ENCODE results near the gene SCAMP5. TPM values are rescaled to one million over a fixed set of nuclear protein-coding genes. Genes with fewer than 3 reads are reported as not detected.
A peak's percentile ranks its signal among the peaks of the same experiment; 100 is the strongest.

SCAMP5 gene
- total RNA-seq, 4 donors from 2014 or later: 3.3 to 6.4 (median 4.3) TPM

GRCh38 chr15:75023181-75023871 lies 28.0 kb downstream of the SCAMP5 start, which contains the start of gene PPCDC:
Gene PPCDC, plus strand, starts transcription at chr15:75023590. Its CDS starts 4,729 bp downstream, at chr15:75028319.
- peak; percentile 94 for TF ChIP-seq POLR2AphosphoS5 (IDR thresholded peaks at IDR 0.05)
- TF ChIP-seq CTCF (IDR thresholded peaks at IDR 0.05): peak in 2 of 3 experiments; percentile 9 to 35
- peak; percentile 43 for TF ChIP-seq POLR2A (IDR thresholded peaks at IDR 0.05; ENCODE audit: low read depth)
- no peak for TF ChIP-seq EP300 (IDR thresholded peaks at IDR 0.05)
- peak; percentile 97 for DNase-seq (ENCODE audit: extremely low spot score)
- H3K4me3 ChIP-seq: peak within 1 kb of the TSS; percentile 75 to 90 (median 87)
- H3K4me1 ChIP-seq: peaks cover 11 to 27% (median 16%) of the 10 kb centered on the region in 4 donors
- 4% methylated on average over 30 of the region's 40 CpGs for WGBS
- intact Hi-C loops (cut with DNase I): loop anchor here (10.0 kb wide), 1 partner anchor 281 kb away; no protein-coding TSS in a partner anchor
- H3K27me3 ChIP-seq: no peaks in the 10 kb centered on the region
- no peaks in the 10 kb centered on the region for H3K9me3 ChIP-seq
- H3K36me3 ChIP-seq: peaks cover 0 to under 1% (median 0%) of the 10 kb centered on the region in 4 donors
- H3K27ac ChIP-seq (replicated peaks in 1 of 4): peak within 1 kb of the TSS; percentile 87 to 90 (median 88)

- H3K27ac ChIP-seq (replicated peaks in 1 of 4): peak overlapping the region; percentile 87 to 90 (median 88)
- peak overlapping the region; percentile 75 to 90 (median 87) for H3K4me3 ChIP-seq
- intact Hi-C loops (cut with DNase I): loop anchor here (10.0 kb wide), 1 partner anchor 281 kb away; no protein-coding TSS in a partner anchor
- DNase-seq (ENCODE audit: extremely low spot score): no peak
- H3K27me3 ChIP-seq: no peaks in the 10 kb centered on the region
- H3K36me3 ChIP-seq: peaks cover 0 to 6% (median 0%) of the 10 kb centered on the region in 4 donors
- TF ChIP-seq CTCF (IDR thresholded peaks at IDR 0.05) (no peak), POLR2A (IDR thresholded peaks at IDR 0.05; ENCODE audit: low read depth) (no peak), EP300 (IDR thresholded peaks at IDR 0.05) (no peak)
- no peaks in the 10 kb centered on the region for H3K9me3 ChIP-seq
- WGBS: 11% methylated on average over 12 of the region's 12 CpGs
- peaks cover 15 to 34% (median 23%) of the 10 kb centered on the region in 4 donors for H3K4me1 ChIP-seq
Observed at GRCh38 chr15:75023872-75024636, 28.7 kb downstream of the SCAMP5 start.

- no peaks in the 10 kb centered on the region for H3K9me3 ChIP-seq
- peaks cover 0 to 6% (median 0%) of the 10 kb centered on the region in 4 donors for H3K36me3 ChIP-seq
- no peak overlapping the region for H3K4me3 ChIP-seq
- no peaks in the 10 kb centered on the region for H3K27me3 ChIP-seq
- peaks cover 26 to 45% (median 33%) of the 10 kb centered on the region in 4 donors for H3K4me1 ChIP-seq
- intact Hi-C loops (cut with DNase I): loop anchor here (10.0 kb wide), 1 partner anchor 280 kb away; no protein-coding TSS in a partner anchor
- H3K27ac ChIP-seq (replicated peaks in 1 of 4): no peak overlapping the region
- WGBS: 56% methylated on average over 3 of the region's 3 CpGs
- TF ChIP-seq CTCF (IDR thresholded peaks at IDR 0.05): no peak
- no peak for TF ChIP-seq POLR2A (IDR thresholded peaks at IDR 0.05; ENCODE audit: low read depth)
- no peak for TF ChIP-seq EP300 (IDR thresholded peaks at IDR 0.05)
- no peak for TF ChIP-seq POLR2AphosphoS5 (IDR thresholded peaks at IDR 0.05)
- no peak for DNase-seq (ENCODE audit: extremely low spot score)
Observed at GRCh38 chr15:75025107-75025506, 29.7 kb downstream of the SCAMP5 start.

GRCh38 chr15:75025548-75026260 lies 30.3 kb downstream of the SCAMP5 start:
- H3K36me3 ChIP-seq: peaks cover 0 to 6% (median 0%) of the 10 kb centered on the region in 4 donors
- intact Hi-C loops (cut with DNase I): loop anchor here (10.0 kb wide), 1 partner anchor 279 kb away; no protein-coding TSS in a partner anchor
- WGBS: 80% methylated on average over 4 of the region's 5 CpGs
- peaks cover 30 to 50% (median 39%) of the 10 kb centered on the region in 4 donors for H3K4me1 ChIP-seq
- no peaks in the 10 kb centered on the region for H3K27me3 ChIP-seq
- no peaks in the 10 kb centered on the region for H3K9me3 ChIP-seq
- no peak overlapping the region for H3K4me3 ChIP-seq
- no peak for DNase-seq (ENCODE audit: extremely low spot score)
- no peak overlapping the region for H3K27ac ChIP-seq (replicated peaks in 1 of 4)
- TF ChIP-seq POLR2AphosphoS5 (IDR thresholded peaks at IDR 0.05) (no peak), POLR2A (IDR thresholded peaks at IDR 0.05; ENCODE audit: low read depth) (no peak), EP300 (IDR thresholded peaks at IDR 0.05) (no peak), CTCF (IDR thresholded peaks at IDR 0.05) (no peak)

All from esophagus muscularis mucosa (tissue), 4 donors.